Measurements from ENCODE around the gene SECTM1. TPM values are rescaled to one million over a fixed set of nuclear protein-coding genes. Genes with fewer than 3 reads are reported as not detected.

SECTM1 gene
- polyA plus RNA-seq, 1 experiment = 34.4 TPM

GRCh38 chr17:82278308-82278707 is 55.3 kb downstream of the SECTM1 start:
- no peak overlapping the region for H3K4me3 ChIP-seq (ENCODE audit: low read depth, low read length)
- no peaks in the 10 kb centered on the region for H3K36me3 ChIP-seq (ENCODE audit: control insufficient read depth, insufficient read depth, low read length)
- H3K27me3 ChIP-seq (ENCODE audit: control insufficient read depth, insufficient read depth, low read length) = no peaks in the 10 kb centered on the region
- DNase-seq (ENCODE audit: low read depth) = no peak
- no peak for TF ChIP-seq CTCF (IDR thresholded peaks at IDR 0.05; ENCODE audit: insufficient read depth, low read depth, low read length)
- POLR2A ChIA-PET = no interaction called here
- CTCF ChIA-PET = no interaction called here

GRCh38 chr17:82277851-82278250 is 55.7 kb downstream of the SECTM1 start:
- no peak for DNase-seq (ENCODE audit: low read depth)
- CTCF ChIA-PET = no interaction called here
- no peaks in the 10 kb centered on the region for H3K36me3 ChIP-seq (ENCODE audit: control insufficient read depth, insufficient read depth, low read length)

GRCh38 chr17:82276938-82277337 is 56.6 kb downstream of the SECTM1 start:
- DNase-seq (ENCODE audit: low read depth) = no peak
- H3K27me3 ChIP-seq (ENCODE audit: control insufficient read depth, insufficient read depth, low read length) = no peaks in the 10 kb centered on the region
- no peak overlapping the region for H3K4me3 ChIP-seq (ENCODE audit: low read depth, low read length)
- CTCF ChIA-PET = no interaction called here
- POLR2A ChIA-PET = no interaction called here
- no peak for TF ChIP-seq CTCF (IDR thresholded peaks at IDR 0.05; ENCODE audit: insufficient read depth, low read depth, low read length)
- no peaks in the 10 kb centered on the region; the same call in 1 of the 2 replicates for H3K36me3 ChIP-seq (ENCODE audit: control insufficient read depth, insufficient read depth, low read length)

More at GRCh38 chr17:82277851-82278250, 55.7 kb downstream of the SECTM1 start:
- POLR2A ChIA-PET = no interaction called here
- H3K4me3 ChIP-seq (ENCODE audit: low read depth, low read length) = no peak overlapping the region
- H3K27me3 ChIP-seq (ENCODE audit: control insufficient read depth, insufficient read depth, low read length) = no peaks in the 10 kb centered on the region
- no peak for TF ChIP-seq CTCF (IDR thresholded peaks at IDR 0.05; ENCODE audit: insufficient read depth, low read depth, low read length)

- ChIA-PET CTCF (no interaction called here), POLR2A (no interaction called here)
- DNase-seq (ENCODE audit: low read depth) = no peak
- no peak for TF ChIP-seq CTCF (IDR thresholded peaks at IDR 0.05; ENCODE audit: insufficient read depth, low read depth, low read length)
- no peak overlapping the region for H3K4me3 ChIP-seq (ENCODE audit: low read depth, low read length)
- H3K36me3 ChIP-seq (ENCODE audit: control insufficient read depth, insufficient read depth, low read length) = peaks cover 8% of the 10 kb centered on the region
- no peaks in the 10 kb centered on the region for H3K27me3 ChIP-seq (ENCODE audit: control insufficient read depth, insufficient read depth, low read length)
Observed at GRCh38 chr17:82275326-82275725, 58.2 kb downstream of the SECTM1 start.

GRCh38 chr17:82274134-82275020 is 59.2 kb downstream of the SECTM1 start:
- no peak for TF ChIP-seq CTCF (IDR thresholded peaks at IDR 0.05; ENCODE audit: insufficient read depth, low read depth, low read length)
- DNase-seq (ENCODE audit: low read depth) = no peak
- POLR2A ChIA-PET = interaction anchor here (0.8 kb wide), 1 partner anchor 24 kb away, joined by 3 read pairs; no protein-coding TSS in a partner anchor
- peak overlapping the region; percentile 97 for H3K4me3 ChIP-seq (ENCODE audit: low read depth, low read length)
- CTCF ChIA-PET = interaction anchor here (1.0 to 1.1 kb wide), 2 partner anchors 10 to 17 kb away, joined by 3 to 4 read pairs; no protein-coding TSS in a partner anchor
- no peaks in the 10 kb centered on the region for H3K27me3 ChIP-seq (ENCODE audit: control insufficient read depth, insufficient read depth, low read length)
- H3K36me3 ChIP-seq (ENCODE audit: control insufficient read depth, insufficient read depth, low read length) = peaks cover 10% of the 10 kb centered on the region

All from BJ (cell line).